ENCODE data around the gene HEBP1.
A peak's percentile ranks its signal among the peaks of the same experiment; 100 is the strongest.

HEBP1 gene

GRCh38 chr12:13023811-13024530 lies 23.9 kb upstream of the HEBP1 start:
- DNase-seq: no peak

- no peak for DNase-seq
These were observed 22.8 kb upstream of the HEBP1 start for GRCh38 chr12:13022851-13023271.

GRCh38 chr12:13011098-13011497 lies 11.0 kb upstream of the HEBP1 start:
- no peak for DNase-seq

GRCh38 chr12:13008741-13009380 lies 8.8 kb upstream of the HEBP1 start:
- DNase-seq: no peak

- no peak for DNase-seq
These were observed 7.6 kb upstream of the HEBP1 start for GRCh38 chr12:13007496-13008233.

GRCh38 chr12:13005649-13006048 lies 5.6 kb upstream of the HEBP1 start:
- DNase-seq: no peak

GRCh38 chr12:13004986-13005385 lies 4.9 kb upstream of the HEBP1 start:
- no peak for DNase-seq

GRCh38 chr12:13004361-13004760 lies 4.3 kb upstream of the HEBP1 start:
- DNase-seq: no peak

- no peak for DNase-seq
These were observed 2.4 kb upstream of the HEBP1 start for GRCh38 chr12:13002301-13003097.

- no peak for DNase-seq
These were observed 1.6 kb upstream of the HEBP1 start for GRCh38 chr12:13001775-13002040.

- DNase-seq: peak; percentile 85
These were observed 1.1 kb upstream of the HEBP1 start for GRCh38 chr12:13000925-13001774.

- DNase-seq: peak; percentile 84
These were observed 505 bp upstream of the HEBP1 start for GRCh38 chr12:13000616-13000924.

- DNase-seq: peak; percentile 83
These were observed 650 bp downstream of the HEBP1 start for GRCh38 chr12:12999271-12999958.

GRCh38 chr12:12998248-12998647 lies 1.8 kb downstream of the HEBP1 start:
- no peak for DNase-seq

GRCh38 chr12:12997734-12998133 lies 2.3 kb downstream of the HEBP1 start:
- DNase-seq: no peak

- no peak for DNase-seq
These were observed 2.9 kb downstream of the HEBP1 start for GRCh38 chr12:12997156-12997555.

- no peak for DNase-seq
These were observed 3.9 kb downstream of the HEBP1 start for GRCh38 chr12:12996209-12996608.

- no peak for DNase-seq
These were observed 5.0 kb downstream of the HEBP1 start for GRCh38 chr12:12995088-12995487.

- DNase-seq: no peak
These were observed 6.7 kb downstream of the HEBP1 start for GRCh38 chr12:12993367-12993766.

- no peak for DNase-seq
These were observed 7.5 kb downstream of the HEBP1 start for GRCh38 chr12:12992418-12993130.

Measured in NCI-H82 (cell line).